HEK293 (cell line): ENCODE data around the gene F10.

ENCODE experiments used
- CTCF ChIA-PET: fragments of 350-600 bp; formaldehyde crosslinking; extraction: SDS; loops from one replicate; lab custom pipeline; 2021; ENCODE audit warnings: antibody characterized with exemption; lab: Yijun Ruan, JAX
- POLR2A ChIA-PET: fragments of 300-600 bp; formaldehyde crosslinking; extraction: SDS; loops from one replicate; lab custom pipeline; 2020; ENCODE audit warnings: antibody characterized with exemption, inconsistent platforms; lab: Yijun Ruan, JAX
- H3K27ac ChIP-seq: fragments of 200-500 bp; sonication (Bioruptor generic); 2 replicates; pipeline ENCODE4 v1.5.1; 2014; ENCODE audit warnings: low read depth, low read length, control low read depth, inconsistent platforms; ENCODE audit errors: extremely low read depth
- H3K36me3 ChIP-seq, 2 experiments: fragments of 200-500 bp in 1 of 2; sonication (Bioruptor generic) in 1 of 2; 1 replicate in 1 of 2; 2 replicates in 1 of 2; pipeline ENCODE4 v1.5.1; 2014 to 2017; ENCODE audit warnings: inconsistent platforms in 2 of 2, low read length in 2 of 2; ENCODE audit not compliant: control insufficient read depth in 2 of 2, insufficient read depth in 1 of 2
- H3K4me1 ChIP-seq: fragments of 200-500 bp; sonication (Bioruptor generic); 2 replicates; pipeline ENCODE4 v1.5.1; 2014; ENCODE audit warnings: mild to moderate bottlenecking, low read length, inconsistent platforms; ENCODE audit not compliant: control insufficient read depth, insufficient read depth
- H3K4me3 ChIP-seq: 2 replicates; pipeline ENCODE4 v1.5.1; 2011; ENCODE audit warnings: low read depth, mild to moderate bottlenecking, control low read depth, low read length, moderate library complexity
- H3K9me3 ChIP-seq: fragments of 200-500 bp; sonication (Bioruptor generic); 2 replicates; pipeline ENCODE4 v1.5.1; 2014; ENCODE audit warnings: low read depth, low read length, inconsistent platforms; ENCODE audit not compliant: control insufficient read depth, insufficient read depth
- FEZF1 ChIP-seq: fragments of 450-650 bp; formaldehyde crosslinking; IDR thresholded peaks from 2 replicates; pipeline ENCODE4 v1.5.1; 2016; ENCODE audit warnings: missing biosample characterization, missing genetic modification characterization
- MEIS1 ChIP-seq: sonication (generic); formaldehyde crosslinking; IDR thresholded peaks from 2 replicates; pipeline ENCODE4 v1.8.1; 2022; ENCODE audit warnings: missing genetic modification reagents, mild to moderate bottlenecking, borderline replicate concordance
- RBAK ChIP-seq: fragments of 450-650 bp; formaldehyde crosslinking; IDR thresholded peaks from 2 replicates; pipeline ENCODE4 v1.5.1; 2016; ENCODE audit warnings: missing biosample characterization, missing genetic modification characterization
- SP2 ChIP-seq: fragments of 450-650 bp; formaldehyde crosslinking; IDR thresholded peaks from 2 replicates; pipeline ENCODE4 v1.5.1; 2016; ENCODE audit warnings: missing biosample characterization, missing genetic modification characterization
- TRIM28 ChIP-seq: IDR thresholded peaks from 2 replicates; pipeline ENCODE4 v1.6.1; 2011; ENCODE audit warnings: low read length, control low read depth, borderline replicate concordance
- ZBTB10 ChIP-seq: fragments of 450-650 bp; formaldehyde crosslinking; IDR thresholded peaks from 2 replicates; pipeline ENCODE4 v1.5.1; 2016; ENCODE audit warnings: missing biosample characterization, missing genetic modification characterization
- ZBTB49 ChIP-seq: fragments of 450-650 bp; formaldehyde crosslinking; IDR thresholded peaks from 2 replicates; pipeline ENCODE4 v1.5.1; 2016; ENCODE audit warnings: missing biosample characterization, missing genetic modification characterization, low read depth
- ZNF140 ChIP-seq: fragments of 450-650 bp; formaldehyde crosslinking; IDR thresholded peaks from 2 replicates; pipeline ENCODE4 v1.5.1; 2016; ENCODE audit warnings: missing biosample characterization, missing genetic modification characterization
- ZNF148 ChIP-seq: fragments of 450-650 bp; formaldehyde crosslinking; IDR thresholded peaks from 2 replicates; pipeline ENCODE4 v1.5.0; 2017; ENCODE audit warnings: missing biosample characterization, missing genetic modification characterization, borderline replicate concordance
- ZNF16 ChIP-seq: fragments of 450-650 bp; formaldehyde crosslinking; IDR thresholded peaks from 2 replicates; pipeline ENCODE4 v1.5.1; 2016; ENCODE audit warnings: low read depth, missing biosample characterization, missing genetic modification characterization
- ZNF202 ChIP-seq: fragments of 450-650 bp; formaldehyde crosslinking; IDR thresholded peaks from 2 replicates; pipeline ENCODE4 v1.5.1; 2016; ENCODE audit warnings: missing biosample characterization, missing genetic modification characterization, borderline replicate concordance
- ZNF26 ChIP-seq: fragments of 450-650 bp; formaldehyde crosslinking; IDR thresholded peaks from 2 replicates; pipeline ENCODE4 v1.5.1; 2016; ENCODE audit warnings: missing biosample characterization, missing genetic modification characterization
- ZNF37A ChIP-seq: fragments of 450-650 bp; IDR thresholded peaks from 2 replicates; pipeline ENCODE4 v1.5.1; 2018; ENCODE audit warnings: missing biosample characterization, missing genetic modification characterization
- ZNF423 ChIP-seq: fragments of 450-650 bp; formaldehyde crosslinking; IDR thresholded peaks from 2 replicates; pipeline ENCODE4 v1.5.1; 2016; ENCODE audit warnings: missing biosample characterization, missing genetic modification characterization
- ZNF501 ChIP-seq: fragments of 450-650 bp; formaldehyde crosslinking; IDR thresholded peaks from 2 replicates; pipeline ENCODE4 v1.5.1; 2016; ENCODE audit warnings: missing biosample characterization, missing genetic modification characterization
- ZNF514 ChIP-seq: fragments of 450-650 bp; formaldehyde crosslinking; IDR thresholded peaks from 2 replicates; pipeline ENCODE4 v1.5.1; 2016; ENCODE audit warnings: missing biosample characterization, missing genetic modification characterization
- ZNF621 ChIP-seq: fragments of 450-650 bp; formaldehyde crosslinking; IDR thresholded peaks from 2 replicates; pipeline ENCODE4 v1.5.1; 2017; ENCODE audit warnings: missing biosample characterization, missing genetic modification characterization
- ZNF670 ChIP-seq: fragments of 450-650 bp; formaldehyde crosslinking; IDR thresholded peaks from 2 replicates; pipeline ENCODE4 v1.5.1; 2016; ENCODE audit warnings: missing biosample characterization, missing genetic modification characterization, low read depth
- ZNF701 ChIP-seq: fragments of 450-650 bp; formaldehyde crosslinking; IDR thresholded peaks from 2 replicates; pipeline ENCODE4 v1.5.1; 2016; ENCODE audit warnings: missing biosample characterization, missing genetic modification characterization
- ZNF704 ChIP-seq: fragments of 450-650 bp; formaldehyde crosslinking; IDR thresholded peaks from 2 replicates; pipeline ENCODE4 v1.5.1; 2016; ENCODE audit warnings: missing biosample characterization, missing genetic modification characterization
- ZSCAN16 ChIP-seq: fragments of 450-650 bp; formaldehyde crosslinking; IDR thresholded peaks from 2 replicates; pipeline ENCODE4 v1.5.1; 2016; ENCODE audit warnings: missing biosample characterization, missing genetic modification characterization
- ZSCAN30 ChIP-seq: fragments of 450-650 bp; IDR thresholded peaks from 2 replicates; pipeline ENCODE4 v1.5.1; 2018; ENCODE audit warnings: missing biosample characterization, mild to moderate bottlenecking, missing genetic modification characterization, moderate library complexity
- ZSCAN5A ChIP-seq: fragments of 450-650 bp; formaldehyde crosslinking; IDR thresholded peaks from 2 replicates; pipeline ENCODE4 v1.5.1; 2016; ENCODE audit warnings: missing biosample characterization, missing genetic modification characterization
- ZXDB ChIP-seq: fragments of 450-650 bp; formaldehyde crosslinking; IDR thresholded peaks from 2 replicates; pipeline ENCODE4 v1.5.1; 2016; ENCODE audit warnings: missing biosample characterization, missing genetic modification characterization

The F10 gene

GRCh38 chr13:113192279-113192678 lies 69.7 kb downstream of the F10 start (continued):
- no peak for TF ChIP-seq ZBTB10 (tag by site-specific recombination)
- no peak for TF ChIP-seq SP2 (tag by site-specific recombination)
- no peak for TF ChIP-seq ZNF140 (tag by site-specific recombination)
- TF ChIP-seq ZSCAN30 (tag by site-specific recombination): no peak
- TF ChIP-seq MEIS1: no peak
- TF ChIP-seq ZNF37A: no peak
- no peak for TF ChIP-seq ZNF704 (tag by site-specific recombination)
- no peak for TF ChIP-seq ZNF202 (tag by site-specific recombination)
- no peak for TF ChIP-seq ZSCAN16
- TF ChIP-seq ZNF621 (tag by site-specific recombination): no peak
- no peak for TF ChIP-seq ZSCAN5A (tag by site-specific recombination)
- TF ChIP-seq ZNF26 (tag by site-specific recombination): no peak
- no peak for TF ChIP-seq ZXDB (tag by site-specific recombination)
- no peak for TF ChIP-seq ZNF423 (tag by site-specific recombination)
- TF ChIP-seq ZNF701: no peak
- TF ChIP-seq FEZF1 (tag by site-specific recombination): no peak

GRCh38 chr13:113192902-113193301 lies 70.3 kb downstream of the F10 start:
- CTCF ChIA-PET: no interaction called here
- POLR2A ChIA-PET: interaction anchor here (1.0 kb wide), 1 partner anchor 16 kb away, joined by 3 read pairs; the partner anchor contains the start of gene PCID2
- Histone ChIP-seq H3K27ac (no peak overlapping the region), H3K36me3 (peaks cover 20 to 81% of the 10 kb centered on the region in 2 experiments), H3K4me1 (no peaks in the 10 kb centered on the region), H3K9me3 (no peaks in the 10 kb centered on the region), H3K4me3 (no peak overlapping the region)
- TF ChIP-seq TRIM28 (no peak), ZNF670 (tag by site-specific recombination) (no peak), ZNF148 (tag by site-specific recombination) (no peak), ZNF501 (no peak), ZNF514 (tag by site-specific recombination) (no peak), RBAK (tag by site-specific recombination) (no peak), ZBTB49 (tag by site-specific recombination) (no peak), ZNF16 (tag by site-specific recombination) (no peak)
